Keratinocyte (primary cell): ENCODE results near the gene HSPA1B. TPM values are rescaled to one million over a fixed set of nuclear protein-coding genes. Genes with fewer than 3 reads are reported as not detected.

ENCODE experiments used
- DNase-seq: peaks from one replicate; pipeline ENCODE4 v3.0.0-alpha.2; 2011; ENCODE audit warnings: low read depth, missing footprints, low spot score
- FAIRE-seq: peaks from 2 replicates; lab custom pipeline; 2011; peaks lifted over from hg19 to GRCh38; lab: Jason Lieb, UNC
- H2AFZ ChIP-seq: 2 replicates; pipeline ENCODE4 v1.6.0; 2012; ENCODE audit warnings: low read length, control low read depth, inconsistent platforms; ENCODE audit not compliant: control insufficient read depth
- H3K27ac ChIP-seq: 2 replicates; pipeline ENCODE4 v1.5.1; 2011; ENCODE audit warnings: low read length; ENCODE audit not compliant: control insufficient read depth, insufficient read depth
- H3K27me3 ChIP-seq: 3 replicates; pipeline ENCODE4 v1.6.0; 2011; ENCODE audit warnings: low read length; ENCODE audit not compliant: control insufficient read depth, insufficient read depth; ENCODE audit errors: extremely low read depth
- H3K36me3 ChIP-seq, 2 experiments: 2 replicates in 1 of 2; 3 replicates in 1 of 2; pipeline ENCODE4 v1.5.1; 2011; ENCODE audit warnings: low read length in 2 of 2, mild to moderate bottlenecking in 1 of 2; ENCODE audit not compliant: control insufficient read depth in 2 of 2, insufficient read depth in 2 of 2; ENCODE audit errors: extremely low read depth in 1 of 2
- H3K4me1 ChIP-seq: 3 replicates; pipeline ENCODE4 v1.5.1; 2011; ENCODE audit warnings: low read length; ENCODE audit not compliant: control insufficient read depth, insufficient read depth; ENCODE audit errors: extremely low read depth
- H3K4me2 ChIP-seq: 3 replicates; pipeline ENCODE4 v1.6.0; 2011; ENCODE audit warnings: low read depth, low read length; ENCODE audit not compliant: control insufficient read depth, insufficient read depth; ENCODE audit errors: extremely low read depth
- H3K4me3 ChIP-seq, 3 experiments: fragments of 200-600 bp in 1 of 3; sonication (generic) in 1 of 3; 2 replicates in 2 of 3; 3 replicates in 1 of 3; pipeline ENCODE4 v1.5.1; 2011 to 2016; ENCODE audit warnings: low read length in 3 of 3, mild to moderate bottlenecking in 3 of 3, control low read depth in 2 of 3, inconsistent platforms in 1 of 3, low read depth in 1 of 3, mixed read lengths in 1 of 3, mixed run types in 1 of 3, moderate library complexity in 1 of 3; ENCODE audit not compliant: control insufficient read depth in 2 of 3, insufficient read depth in 2 of 3; ENCODE audit errors: extremely low read depth in 1 of 3
- H3K79me2 ChIP-seq: 2 replicates; pipeline ENCODE4 v1.6.0; 2012; ENCODE audit warnings: low read length; ENCODE audit not compliant: control insufficient read depth, insufficient read depth
- H3K9ac ChIP-seq: 3 replicates; pipeline ENCODE4 v1.6.0; 2011; ENCODE audit warnings: low read length; ENCODE audit not compliant: control insufficient read depth, insufficient read depth; ENCODE audit errors: extremely low read depth
- H3K9me1 ChIP-seq: 3 replicates; pipeline ENCODE4 v1.6.0; 2011; ENCODE audit warnings: low read length; ENCODE audit not compliant: control insufficient read depth, insufficient read depth; ENCODE audit errors: extremely low read depth
- H3K9me3 ChIP-seq: 2 replicates; pipeline ENCODE4 v1.5.1; 2012; ENCODE audit warnings: low read depth, low read length; ENCODE audit not compliant: control insufficient read depth
- H4K20me1 ChIP-seq: 3 replicates; pipeline ENCODE4 v1.6.0; 2011; ENCODE audit warnings: low read length; ENCODE audit not compliant: control insufficient read depth, insufficient read depth; ENCODE audit errors: extremely low read depth
- CTCF ChIP-seq, 3 experiments: IDR thresholded peaks in 1 of 3; conservative IDR thresholded peaks in 1 of 3; optimal IDR thresholded peaks in 1 of 3; 2 replicates in 2 of 3; 3 replicates in 1 of 3; pipeline versions ENCODE3 to v1.5.1; 2011; ENCODE audit warnings: low read length in 3 of 3, mild to moderate bottlenecking in 3 of 3, moderate library complexity in 2 of 3, control low read depth in 1 of 3, inconsistent platforms in 1 of 3; ENCODE audit not compliant: insufficient read depth in 2 of 3; ENCODE audit errors: extremely low read depth in 1 of 3
- EZH2 ChIP-seq: IDR thresholded peaks from one replicate; pipeline ENCODE4 v1.6.1; 2012; ENCODE audit warnings: inconsistent platforms, mild to moderate bottlenecking, low read length, moderate library complexity
- dilution Hi-C: fragments of 300-500 bp; cut with MboI; formaldehyde crosslinking; loops from one replicate; pipeline ENCODE4 v1.7.0; 2020; ENCODE audit warnings: low sequenced_read_pairs; ENCODE audit not compliant: extremely low pct_ligation_motif_present
- polyA plus RNA-seq, 5 experiments: library from polyadenylated mRNA; depleted of rRNA in 3 of 5; stranded (reverse) in 3 of 5; stranded (forward) in 1 of 5; unstranded in 1 of 5; fragments of >200 nt; gene quantifications; 1 replicate in 1 of 5; 2 replicates in 3 of 5; 3 replicates in 1 of 5; pipeline versions ENCODE4 v1.2.1 to v1.2.3, GENCODE V29; 2011 to 2012; ENCODE audit warnings: missing spikeins in 2 of 5, low read depth in 1 of 5, low replicate concordance in 1 of 5

Gene HSPA1B
- polyA plus RNA-seq, 1 donor (not counting 4 experiments of a cell fraction or from before 2014, with no cell fraction given): 48.1 TPM

- H3K4me3 ChIP-seq: no peak overlapping the region
- FAIRE-seq (no peak), DNase-seq (no peak)
- TF ChIP-seq CTCF (optimal IDR thresholded peaks at IDR 0.05 in 1 of 3, IDR thresholded peaks at IDR 0.05 in 1 of 3, conservative IDR thresholded peaks at IDR 0.05 in 1 of 3; ENCODE audit: extremely low read depth in 1 of 3, insufficient read depth in 2 of 3, low read length in 3 of 3) (no peak), EZH2 (no peak)
- H3K27ac ChIP-seq: no peak overlapping the region
- H4K20me1 ChIP-seq: no peaks in the 10 kb centered on the region
- H3K79me2 ChIP-seq: no peaks in the 10 kb centered on the region
- H3K4me2 ChIP-seq: no peak overlapping the region
- H3K36me3 ChIP-seq: no peaks in the 10 kb centered on the region
- peaks cover 5% of the 10 kb centered on the region for H3K4me1 ChIP-seq
- H2AFZ ChIP-seq: no peak overlapping the region
- dilution Hi-C loops: no loop called here
- H3K9me3 ChIP-seq: no peaks in the 10 kb centered on the region
- no peaks in the 10 kb centered on the region for H3K27me3 ChIP-seq
- H3K9ac ChIP-seq: no peak overlapping the region
- H3K9me1 ChIP-seq: no peaks in the 10 kb centered on the region
Measured at GRCh38 chr6:31871046-31871659, 43.6 kb downstream of the HSPA1B start.

- Histone ChIP-seq H2AFZ (no peak overlapping the region), H3K9me3 (no peaks in the 10 kb centered on the region), H3K27me3 (no peaks in the 10 kb centered on the region), H3K79me2 (no peaks in the 10 kb centered on the region), H3K9ac (no peak overlapping the region), H3K36me3 (no peaks in the 10 kb centered on the region), H4K20me1 (no peaks in the 10 kb centered on the region), H3K9me1 (no peaks in the 10 kb centered on the region), H3K27ac (no peak overlapping the region), H3K4me3 (no peak overlapping the region), H3K4me2 (no peak overlapping the region), H3K4me1 (peaks cover 4% of the 10 kb centered on the region)
- DNase-seq (no peak), FAIRE-seq (no peak)
- dilution Hi-C loops: no loop called here
- TF ChIP-seq CTCF (optimal IDR thresholded peaks at IDR 0.05 in 1 of 3, IDR thresholded peaks at IDR 0.05 in 1 of 3, conservative IDR thresholded peaks at IDR 0.05 in 1 of 3; ENCODE audit: extremely low read depth in 1 of 3, insufficient read depth in 2 of 3, low read length in 3 of 3) (no peak), EZH2 (no peak)
Measured at GRCh38 chr6:31874084-31874670, 46.6 kb downstream of the HSPA1B start.
